ENCODE data around the gene RHEB.
"Not testable (repeated sequence)": the region's sequence is repeated elsewhere in the genome, so short reads cannot be mapped to it uniquely, and the experiment has no call there.

Gene RHEB

GRCh38 chr7:151519765-151520418 lies at the start of gene RHEB:
TSS of gene RHEB (minus strand) at chr7:151519895. CDS start at chr7:151519511, 384 bp downstream.
- peak within 1 kb of the TSS; percentile 73 for H3K4me3 ChIP-seq (ENCODE audit: low read depth, low read length)

GRCh38 chr7:151566897-151567320 lies 47.2 kb upstream of the RHEB start:
- no peak overlapping the region for H3K4me3 ChIP-seq (ENCODE audit: low read depth, low read length)

- H3K4me3 ChIP-seq (ENCODE audit: low read depth, low read length), result no peak overlapping the region
Measured at GRCh38 chr7:151565541-151565940, 45.8 kb upstream of the RHEB start.

GRCh38 chr7:151560243-151560642 lies 40.5 kb upstream of the RHEB start:
- H3K4me3 ChIP-seq (ENCODE audit: low read depth, low read length), result no peak overlapping the region

GRCh38 chr7:151559557-151560183 lies 40.0 kb upstream of the RHEB start:
- no peak overlapping the region for H3K4me3 ChIP-seq (ENCODE audit: low read depth, low read length)

- no peak overlapping the region for H3K4me3 ChIP-seq (ENCODE audit: low read depth, low read length)
Measured at GRCh38 chr7:151558575-151558974, 38.9 kb upstream of the RHEB start.

- no peak overlapping the region for H3K4me3 ChIP-seq (ENCODE audit: low read depth, low read length)
Measured at GRCh38 chr7:151556592-151556991, 36.9 kb upstream of the RHEB start.

GRCh38 chr7:151553356-151553755 lies 33.7 kb upstream of the RHEB start:
- H3K4me3 ChIP-seq (ENCODE audit: low read depth, low read length), result no peak overlapping the region

GRCh38 chr7:151552352-151553028 lies 32.8 kb upstream of the RHEB start:
- H3K4me3 ChIP-seq (ENCODE audit: low read depth, low read length), result no peak overlapping the region

GRCh38 chr7:151551820-151552219 lies 32.1 kb upstream of the RHEB start:
- no peak overlapping the region for H3K4me3 ChIP-seq (ENCODE audit: low read depth, low read length)

- H3K4me3 ChIP-seq (ENCODE audit: low read depth, low read length), result no peak overlapping the region
Measured at GRCh38 chr7:151550656-151551286, 31.1 kb upstream of the RHEB start.

- no peak overlapping the region for H3K4me3 ChIP-seq (ENCODE audit: low read depth, low read length)
Measured at GRCh38 chr7:151549644-151550043, 29.9 kb upstream of the RHEB start.

GRCh38 chr7:151549083-151549482 lies 29.4 kb upstream of the RHEB start:
- no peak overlapping the region for H3K4me3 ChIP-seq (ENCODE audit: low read depth, low read length)

GRCh38 chr7:151544183-151544582 lies 24.5 kb upstream of the RHEB start:
- no peak overlapping the region for H3K4me3 ChIP-seq (ENCODE audit: low read depth, low read length)

- H3K4me3 ChIP-seq (ENCODE audit: low read depth, low read length), result no peak overlapping the region
Measured at GRCh38 chr7:151542606-151543130, 23.0 kb upstream of the RHEB start.

GRCh38 chr7:151541709-151542499 lies 22.2 kb upstream of the RHEB start:
- no peak overlapping the region for H3K4me3 ChIP-seq (ENCODE audit: low read depth, low read length)

- H3K4me3 ChIP-seq (ENCODE audit: low read depth, low read length), result no peak overlapping the region
Measured at GRCh38 chr7:151540146-151540545, 20.5 kb upstream of the RHEB start.

GRCh38 chr7:151539088-151539671 lies 19.5 kb upstream of the RHEB start:
- no peak overlapping the region for H3K4me3 ChIP-seq (ENCODE audit: low read depth, low read length)

- H3K4me3 ChIP-seq (ENCODE audit: low read depth, low read length), result no peak overlapping the region
Measured at GRCh38 chr7:151537818-151538561, 18.3 kb upstream of the RHEB start.

- H3K4me3 ChIP-seq (ENCODE audit: low read depth, low read length), result not testable (repeated sequence)
Measured at GRCh38 chr7:151536178-151536577, 16.5 kb upstream of the RHEB start.

Measured in iPS-11a (cell line).